Cardiac muscle cell (in vitro differentiated cells and primary cell): ENCODE measurements around the gene DHX58. TPM values are rescaled to one million over a fixed set of nuclear protein-coding genes. Genes with fewer than 3 reads are reported as not detected.

Source experiments
- DNase-seq, 2 donors: peaks; one replicate each; pipeline versions ENCODE4 v3.0.0 to v3.0.0-alpha.2; 2010 to 2017; ENCODE audit warnings: low read depth in 1 of 2, low spot score in 1 of 2
- H3K27ac ChIP-seq: fragments of 200-600 bp; sonication (generic); 2 replicates; pipeline ENCODE4 v1.5.1; 2016
- H3K27me3 ChIP-seq: fragments of 200-600 bp; sonication (generic); 2 replicates; pipeline ENCODE4 v1.6.0; 2016; ENCODE audit warnings: control low read depth
- H3K36me3 ChIP-seq: fragments of 200-600 bp; sonication (generic); 2 replicates; pipeline ENCODE4 v1.5.1; 2016; ENCODE audit warnings: control low read depth
- H3K4me1 ChIP-seq: fragments of 200-600 bp; sonication (generic); 2 replicates; pipeline ENCODE4 v1.8.1; 2017; ENCODE audit warnings: low read depth, mild to moderate bottlenecking, mixed run types
- H3K4me3 ChIP-seq: fragments of 200-600 bp; sonication (generic); 2 replicates; pipeline ENCODE4 v1.5.1; 2016; ENCODE audit warnings: mild to moderate bottlenecking
- H3K9me3 ChIP-seq: fragments of 200-600 bp; sonication (generic); 2 replicates; pipeline ENCODE4 v1.5.1; 2017; ENCODE audit warnings: low read depth, mild to moderate bottlenecking, control low read depth
- polyA plus RNA-seq: library from polyadenylated mRNA; unstranded; fragments of >200 nt; fragmentation: Nextera tagmentation; extraction: Ambion mirVana; gene quantifications from 2 replicates; pipeline ENCODE4 v1.2.1, GENCODE V29; 2016
- total RNA-seq: library from RNA; depleted of rRNA; stranded (reverse); fragments of >200 nt; gene quantifications from 2 replicates; pipeline ENCODE4 v1.2.3, GENCODE V29; 2016
- TF ChIP-seq, protein P1 (sequence below): IDR thresholded peaks from 2 replicates; pipeline ENCODE4 v1.5.1; 2012; ENCODE audit warnings: low read depth, mild to moderate bottlenecking, low read length

DHX58 gene
- total and polyA plus RNA-seq, 2 experiments from 2014 or later = 0.42 TPM; not detected in 1

DNA sequence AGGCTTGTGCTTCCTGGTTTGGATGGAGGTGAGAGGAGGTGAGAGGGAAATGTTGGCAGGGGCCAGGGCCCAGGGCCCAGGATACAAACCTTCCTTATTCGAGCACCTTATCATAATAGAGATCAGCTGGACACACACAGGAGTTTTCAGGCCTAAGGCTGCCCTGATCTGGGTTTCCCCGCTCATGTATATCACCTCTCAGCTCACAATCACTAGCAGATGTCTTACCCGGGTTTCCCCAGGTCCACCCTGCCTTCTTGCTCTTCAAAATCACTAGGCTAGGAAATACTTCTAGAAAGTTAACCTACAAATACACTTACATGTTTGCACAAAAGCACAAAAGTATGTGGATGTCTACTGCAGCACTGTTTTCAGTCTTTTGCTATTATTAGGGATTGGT, 14.3 kb upstream of the DHX58 start:
- peaks cover 27% of the 10 kb centered on the region for H3K36me3 ChIP-seq
- no peaks in the 10 kb centered on the region for H3K4me1 ChIP-seq
- H3K4me3 ChIP-seq = no peak overlapping the region
- TF ChIP-seq, protein P1, sequence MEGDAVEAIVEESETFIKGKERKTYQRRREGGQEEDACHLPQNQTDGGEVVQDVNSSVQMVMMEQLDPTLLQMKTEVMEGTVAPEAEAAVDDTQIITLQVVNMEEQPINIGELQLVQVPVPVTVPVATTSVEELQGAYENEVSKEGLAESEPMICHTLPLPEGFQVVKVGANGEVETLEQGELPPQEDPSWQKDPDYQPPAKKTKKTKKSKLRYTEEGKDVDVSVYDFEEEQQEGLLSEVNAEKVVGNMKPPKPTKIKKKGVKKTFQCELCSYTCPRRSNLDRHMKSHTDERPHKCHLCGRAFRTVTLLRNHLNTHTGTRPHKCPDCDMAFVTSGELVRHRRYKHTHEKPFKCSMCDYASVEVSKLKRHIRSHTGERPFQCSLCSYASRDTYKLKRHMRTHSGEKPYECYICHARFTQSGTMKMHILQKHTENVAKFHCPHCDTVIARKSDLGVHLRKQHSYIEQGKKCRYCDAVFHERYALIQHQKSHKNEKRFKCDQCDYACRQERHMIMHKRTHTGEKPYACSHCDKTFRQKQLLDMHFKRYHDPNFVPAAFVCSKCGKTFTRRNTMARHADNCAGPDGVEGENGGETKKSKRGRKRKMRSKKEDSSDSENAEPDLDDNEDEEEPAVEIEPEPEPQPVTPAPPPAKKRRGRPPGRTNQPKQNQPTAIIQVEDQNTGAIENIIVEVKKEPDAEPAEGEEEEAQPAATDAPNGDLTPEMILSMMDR = no peak
- no peaks in the 10 kb centered on the region for H3K27me3 ChIP-seq
- H3K9me3 ChIP-seq = no peaks in the 10 kb centered on the region
- H3K27ac ChIP-seq = no peak overlapping the region
- no peak for DNase-seq

DNA sequence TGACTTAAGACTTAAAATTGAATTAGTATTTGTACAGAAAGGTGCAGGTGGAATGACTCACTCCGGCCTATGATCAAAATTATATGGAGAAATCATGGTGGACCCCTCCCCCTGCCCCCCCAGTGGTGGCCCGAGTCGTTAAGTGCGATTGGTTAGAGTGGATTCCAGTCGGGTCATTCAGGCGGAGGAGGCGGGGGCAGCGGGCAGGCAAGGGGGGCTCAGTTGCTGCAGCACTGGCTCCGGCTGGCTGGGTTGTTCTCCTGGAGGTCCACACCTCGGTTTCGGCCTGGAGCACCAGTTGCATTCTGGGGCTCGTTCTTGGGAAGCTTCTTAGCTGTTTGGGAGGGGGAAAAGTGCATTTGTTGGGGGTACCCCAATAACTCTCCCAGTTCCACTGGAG, 13.1 kb upstream of the DHX58 start:
- Histone ChIP-seq H3K27me3 (no peaks in the 10 kb centered on the region), H3K36me3 (peaks cover 27% of the 10 kb centered on the region), H3K4me1 (no peaks in the 10 kb centered on the region), H3K4me3 (no peak overlapping the region), H3K9me3 (no peaks in the 10 kb centered on the region), H3K27ac (no peak overlapping the region)
- TF ChIP-seq, protein P1 = no peak
- no peak for DNase-seq

DNA sequence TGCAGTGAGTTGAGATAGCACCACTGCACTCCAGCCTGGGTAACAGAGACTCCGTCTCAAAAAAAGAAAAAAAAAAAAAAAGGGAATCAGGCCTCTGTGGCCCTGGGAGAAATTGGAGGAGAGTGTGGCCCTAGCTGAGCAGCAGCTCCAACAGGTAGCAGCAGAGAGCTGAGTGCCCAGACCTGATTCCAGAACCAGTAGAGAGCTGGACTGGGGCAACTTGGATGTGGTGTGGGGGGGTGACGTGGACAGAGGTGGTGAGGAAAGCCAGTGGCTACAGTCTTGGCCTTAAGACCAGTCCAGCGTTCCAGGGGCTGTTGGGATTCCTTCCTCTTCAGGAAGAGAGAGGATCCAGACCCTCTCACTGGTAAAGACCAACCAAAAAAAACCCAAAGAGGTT, 11.7 kb upstream of the DHX58 start:
- TF ChIP-seq, protein P1 = no peak
- DNase-seq = no peak
- Histone ChIP-seq H3K4me1 (no peaks in the 10 kb centered on the region), H3K27me3 (no peaks in the 10 kb centered on the region), H3K9me3 (no peaks in the 10 kb centered on the region), H3K27ac (no peak overlapping the region), H3K36me3 (peaks cover 22% of the 10 kb centered on the region), H3K4me3 (no peak overlapping the region)

DNA sequence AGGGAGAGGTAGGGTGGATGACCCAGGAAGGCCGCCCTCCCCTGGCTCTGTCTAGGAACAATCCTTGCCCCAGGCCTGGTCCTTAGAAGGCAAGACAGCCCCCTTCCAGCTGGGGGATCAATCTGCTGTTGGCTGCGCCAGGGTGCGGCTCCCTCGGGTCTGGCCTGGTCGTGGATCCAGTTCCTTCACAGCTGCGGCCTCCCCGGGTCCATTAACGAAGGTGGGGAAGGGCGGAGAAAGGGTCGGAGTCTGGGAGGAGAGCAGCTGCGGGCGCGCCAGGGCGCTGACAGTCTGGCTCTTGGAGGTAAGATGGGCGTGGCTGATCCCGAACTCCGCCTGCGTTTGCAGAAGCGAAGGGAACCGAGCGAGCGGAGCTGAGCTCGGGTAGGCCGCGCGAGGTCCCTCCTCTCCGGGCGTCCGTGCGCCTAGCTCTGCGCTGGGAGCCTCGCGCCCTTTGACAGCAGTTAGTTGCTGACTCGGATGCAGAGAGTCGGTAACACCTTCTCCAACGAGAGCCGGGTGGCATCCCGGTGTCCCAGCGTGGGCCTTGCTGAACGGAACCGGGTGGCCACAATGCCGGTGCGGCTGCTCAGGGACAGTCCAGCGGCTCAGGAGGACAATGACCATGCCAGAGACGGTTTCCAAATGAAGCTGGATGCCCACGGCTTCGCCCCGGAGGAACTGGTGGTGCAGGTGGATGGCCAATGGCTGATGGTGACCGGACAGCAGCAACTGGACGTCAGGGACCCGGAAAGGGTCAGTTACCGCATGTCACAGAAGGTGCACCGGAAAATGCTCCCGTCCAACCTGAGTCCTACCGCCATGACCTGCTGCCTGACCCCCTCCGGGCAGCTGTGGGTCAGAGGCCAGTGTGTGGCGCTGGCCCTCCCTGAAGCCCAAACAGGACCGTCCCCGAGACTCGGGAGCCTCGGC, 10.1 kb upstream of the DHX58 start, which contains the start of gene HSPB9:
HSPB9 (plus strand) TSS at position 434 of the 933 bp plus-strand sequence; CDS start at position 481, 47 bp downstream.
- no peaks in the 10 kb centered on the region for H3K4me1 ChIP-seq
- H3K9me3 ChIP-seq = no peaks in the 10 kb centered on the region
- peak; percentile 26 to 61 for DNase-seq
- H3K4me3 ChIP-seq = no peak within 1 kb of the TSS
- peaks cover 9% of the 10 kb centered on the region for H3K36me3 ChIP-seq
- no peaks in the 10 kb centered on the region for H3K27me3 ChIP-seq
- TF ChIP-seq, protein P1 = no peak
- H3K27ac ChIP-seq = no peak within 1 kb of the TSS

DNA sequence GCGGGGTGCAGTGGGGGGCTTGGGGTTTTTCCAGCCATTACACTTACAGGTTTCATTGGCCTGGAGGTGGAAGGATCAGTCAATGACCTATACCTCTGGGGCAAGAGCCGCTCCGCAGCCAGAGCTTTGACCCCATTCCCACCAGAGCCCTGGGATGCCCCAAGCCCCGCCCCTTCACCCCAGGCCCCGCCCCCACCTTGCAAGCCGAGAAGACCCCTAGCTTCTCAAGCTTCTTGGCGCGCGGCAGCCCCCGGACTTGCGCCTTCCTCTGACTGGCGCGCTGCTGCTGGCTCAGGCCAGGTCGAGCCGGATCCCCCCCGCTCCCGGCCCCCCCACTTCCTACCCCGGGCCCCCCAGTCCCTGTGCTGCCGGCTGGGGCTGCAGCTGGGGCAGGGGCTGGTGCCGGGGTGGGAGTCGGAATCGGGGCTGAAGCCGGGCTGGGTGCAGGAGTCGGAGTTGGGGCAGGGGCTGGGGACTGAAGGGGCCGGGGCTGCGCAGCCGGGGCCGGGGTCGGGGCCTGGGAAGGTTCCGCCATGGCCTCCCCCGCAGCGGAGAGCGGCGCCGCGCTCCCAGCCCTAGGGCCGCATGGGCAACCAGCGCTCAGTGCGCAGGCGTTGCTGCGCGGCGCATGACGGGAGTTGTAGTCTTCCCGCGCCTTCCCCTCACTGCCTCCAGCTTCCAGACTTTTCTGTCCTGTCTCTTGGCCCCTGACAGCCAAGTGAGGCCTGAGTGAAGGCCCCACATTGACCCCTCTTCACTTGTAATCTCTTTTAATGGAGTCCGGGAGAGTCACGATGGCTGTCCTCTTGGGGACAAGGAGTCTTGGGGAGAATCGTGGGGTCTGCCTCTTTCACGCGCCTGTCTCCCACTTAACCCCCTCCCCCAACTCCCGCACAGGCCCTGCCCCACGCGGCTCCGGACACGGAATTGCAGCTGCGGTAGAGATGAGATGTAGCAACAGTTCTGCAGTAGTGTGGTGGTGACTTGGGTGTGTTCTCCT, 8.6 kb upstream of the DHX58 start, which contains the start of gene KAT2A:
KAT2A (minus strand) TSS at position 598 of the 1,000 bp plus-strand sequence; CDS start at position 535, 63 bp downstream.
- Histone ChIP-seq H3K27ac (peak within 1 kb of the TSS; percentile 59), H3K36me3 (peaks cover 8% of the 10 kb centered on the region)
- TF ChIP-seq, protein P1 = no peak

More for the DNA sequence above, 8.6 kb upstream of the DHX58 start, which contains the start of gene KAT2A:
- H3K4me1 ChIP-seq = no peaks in the 10 kb centered on the region
- H3K4me3 ChIP-seq = peak within 1 kb of the TSS; percentile 92
- H3K27me3 ChIP-seq = no peaks in the 10 kb centered on the region
- no peaks in the 10 kb centered on the region for H3K9me3 ChIP-seq
- peak; percentile 87 to 90 for DNase-seq
